Kidney epithelial cell (primary cell): ENCODE measurements around the gene SOAT2. TPM values are rescaled to one million over a fixed set of nuclear protein-coding genes. Genes with fewer than 3 reads are reported as not detected.

Source experiments
- DNase-seq: peaks from one replicate; pipeline ENCODE4 v3.0.0-alpha.2; 2010; ENCODE audit warnings: low read depth
- H3K27me3 ChIP-seq: 2 replicates; pipeline ENCODE4 v1.6.0; 2011; ENCODE audit warnings: low read length; ENCODE audit not compliant: control insufficient read depth, insufficient read depth
- H3K36me3 ChIP-seq: 2 replicates; pipeline ENCODE4 v1.5.1; 2011; ENCODE audit warnings: low read length; ENCODE audit not compliant: control insufficient read depth, insufficient read depth
- H3K4me3 ChIP-seq: 2 replicates; pipeline ENCODE4 v1.5.1; 2011; ENCODE audit warnings: low read depth, mild to moderate bottlenecking, control low read depth, low read length
- total RNA-seq: library from RNA; depleted of rRNA; stranded (reverse); fragments of >200 nt; gene quantifications from 2 replicates; pipeline ENCODE4 v1.2.3, GENCODE V29; 2015
- TF ChIP-seq, protein P1 (sequence below): IDR thresholded peaks from 2 replicates; pipeline ENCODE4 v1.5.1; 2011; ENCODE audit warnings: mild to moderate bottlenecking, moderate library complexity, low read length, control low read depth, inconsistent platforms; ENCODE audit not compliant: insufficient read depth, poor library complexity, severe bottlenecking

Gene SOAT2
- total RNA-seq, 1 donor from 2014 or later = not detected

DNA sequence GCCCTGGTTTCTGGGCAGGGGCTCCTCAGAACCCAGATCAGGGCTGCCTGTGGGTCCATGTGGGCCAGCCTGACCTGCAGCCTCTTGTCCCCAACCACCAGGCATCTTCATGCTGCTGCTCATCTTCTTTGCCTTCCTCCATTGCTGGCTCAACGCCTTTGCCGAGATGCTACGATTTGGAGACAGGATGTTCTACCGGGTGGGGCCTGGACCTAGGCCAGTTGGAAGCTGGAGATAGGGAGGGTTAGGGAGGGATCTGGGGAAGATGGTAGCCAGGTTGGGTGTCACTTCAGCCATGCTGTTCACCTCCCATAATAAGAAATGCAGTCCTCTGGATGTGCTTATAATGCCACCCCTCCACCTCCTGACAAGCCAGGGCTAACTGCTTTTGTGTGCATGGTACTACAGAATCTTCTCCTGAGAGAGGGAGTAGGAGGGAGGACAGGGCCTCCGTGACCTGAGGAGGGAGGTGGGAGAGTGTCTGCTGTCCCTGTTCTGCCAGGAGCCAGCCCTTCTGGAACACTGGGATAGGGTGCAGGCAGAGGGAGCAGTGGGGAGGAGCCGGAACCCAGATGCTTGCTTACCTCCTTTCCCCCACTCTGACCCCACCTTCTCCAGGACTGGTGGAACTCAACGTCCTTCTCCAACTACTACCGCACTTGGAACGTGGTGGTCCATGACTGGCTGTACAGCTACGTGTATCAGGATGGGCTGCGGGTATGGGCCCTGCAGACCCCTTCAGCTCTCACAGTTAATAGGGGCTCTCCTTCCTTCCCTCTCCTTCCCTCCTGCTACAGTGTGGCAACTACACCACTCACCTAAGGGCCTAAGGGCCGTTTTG is 17.6 kb downstream of the SOAT2 start:
- TF ChIP-seq, protein P1, sequence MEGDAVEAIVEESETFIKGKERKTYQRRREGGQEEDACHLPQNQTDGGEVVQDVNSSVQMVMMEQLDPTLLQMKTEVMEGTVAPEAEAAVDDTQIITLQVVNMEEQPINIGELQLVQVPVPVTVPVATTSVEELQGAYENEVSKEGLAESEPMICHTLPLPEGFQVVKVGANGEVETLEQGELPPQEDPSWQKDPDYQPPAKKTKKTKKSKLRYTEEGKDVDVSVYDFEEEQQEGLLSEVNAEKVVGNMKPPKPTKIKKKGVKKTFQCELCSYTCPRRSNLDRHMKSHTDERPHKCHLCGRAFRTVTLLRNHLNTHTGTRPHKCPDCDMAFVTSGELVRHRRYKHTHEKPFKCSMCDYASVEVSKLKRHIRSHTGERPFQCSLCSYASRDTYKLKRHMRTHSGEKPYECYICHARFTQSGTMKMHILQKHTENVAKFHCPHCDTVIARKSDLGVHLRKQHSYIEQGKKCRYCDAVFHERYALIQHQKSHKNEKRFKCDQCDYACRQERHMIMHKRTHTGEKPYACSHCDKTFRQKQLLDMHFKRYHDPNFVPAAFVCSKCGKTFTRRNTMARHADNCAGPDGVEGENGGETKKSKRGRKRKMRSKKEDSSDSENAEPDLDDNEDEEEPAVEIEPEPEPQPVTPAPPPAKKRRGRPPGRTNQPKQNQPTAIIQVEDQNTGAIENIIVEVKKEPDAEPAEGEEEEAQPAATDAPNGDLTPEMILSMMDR = no peak
- no peak for DNase-seq
- no peaks in the 10 kb centered on the region for H3K27me3 ChIP-seq
- H3K36me3 ChIP-seq = no peaks in the 10 kb centered on the region
- no peak overlapping the region for H3K4me3 ChIP-seq

DNA sequence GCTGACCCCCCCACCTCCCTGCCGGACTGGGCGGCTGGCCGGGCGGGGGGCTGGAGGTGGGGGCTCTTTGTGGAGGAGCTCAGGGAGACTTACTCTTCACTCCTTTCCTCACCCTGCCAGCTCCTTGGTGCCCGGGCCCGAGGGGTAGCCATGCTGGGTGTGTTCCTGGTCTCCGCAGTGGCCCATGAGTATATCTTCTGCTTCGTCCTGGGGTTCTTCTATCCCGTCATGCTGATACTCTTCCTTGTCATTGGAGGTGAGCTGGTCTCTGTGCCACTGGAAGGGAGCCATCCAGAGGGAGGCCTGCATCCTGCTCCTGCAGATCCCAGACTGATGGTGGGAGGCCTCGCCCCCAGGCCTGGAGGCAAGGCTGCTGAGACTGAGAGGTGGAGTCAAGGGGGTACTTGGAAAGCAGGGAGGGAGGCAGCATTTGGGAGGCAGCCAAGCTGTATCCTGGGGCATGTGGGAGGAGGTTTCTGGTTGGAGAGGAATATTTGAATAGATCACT is 19.7 kb downstream of the SOAT2 start:
- TF ChIP-seq, protein P1 = no peak
- no peak for DNase-seq
- Histone ChIP-seq H3K4me3 (no peak overlapping the region), H3K27me3 (peaks cover 2% of the 10 kb centered on the region), H3K36me3 (no peaks in the 10 kb centered on the region)

DNA sequence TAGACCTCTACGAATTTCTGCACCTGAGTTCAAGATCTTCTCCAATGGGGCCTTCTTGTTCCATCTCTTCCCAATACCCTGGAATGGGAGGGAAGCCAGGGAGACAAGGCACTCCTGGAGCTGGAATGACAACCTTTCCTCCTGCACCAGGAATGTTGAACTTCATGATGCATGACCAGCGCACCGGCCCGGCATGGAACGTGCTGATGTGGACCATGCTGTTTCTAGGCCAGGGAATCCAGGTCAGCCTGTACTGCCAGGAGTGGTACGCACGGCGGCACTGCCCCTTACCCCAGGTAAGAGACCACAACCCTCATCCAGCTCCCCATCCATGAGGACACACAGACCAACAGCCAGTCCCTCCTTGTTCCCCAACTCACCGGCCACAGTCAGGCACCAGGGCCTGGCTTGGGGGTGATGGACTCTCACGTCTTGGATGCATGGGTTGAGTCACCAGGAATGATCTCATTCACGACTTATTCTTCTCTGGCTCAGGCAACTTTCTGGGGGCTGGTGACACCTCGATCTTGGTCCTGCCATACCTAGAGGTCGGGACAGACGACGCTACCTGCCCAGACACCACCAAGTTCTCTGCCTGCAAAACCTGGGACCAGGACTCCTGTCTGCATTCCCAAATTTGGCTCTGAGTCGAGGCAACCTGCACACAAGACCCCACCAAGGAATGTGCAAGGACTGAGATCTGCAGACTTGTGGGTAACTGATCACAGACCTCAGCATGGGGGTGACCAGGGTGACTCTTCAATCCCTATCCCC is 20.5 kb downstream of the SOAT2 start:
- peaks cover 2% of the 10 kb centered on the region for H3K27me3 ChIP-seq
- no peak overlapping the region for H3K4me3 ChIP-seq
- no peaks in the 10 kb centered on the region for H3K36me3 ChIP-seq
- DNase-seq = no peak
- TF ChIP-seq, protein P1 = no peak

DNA sequence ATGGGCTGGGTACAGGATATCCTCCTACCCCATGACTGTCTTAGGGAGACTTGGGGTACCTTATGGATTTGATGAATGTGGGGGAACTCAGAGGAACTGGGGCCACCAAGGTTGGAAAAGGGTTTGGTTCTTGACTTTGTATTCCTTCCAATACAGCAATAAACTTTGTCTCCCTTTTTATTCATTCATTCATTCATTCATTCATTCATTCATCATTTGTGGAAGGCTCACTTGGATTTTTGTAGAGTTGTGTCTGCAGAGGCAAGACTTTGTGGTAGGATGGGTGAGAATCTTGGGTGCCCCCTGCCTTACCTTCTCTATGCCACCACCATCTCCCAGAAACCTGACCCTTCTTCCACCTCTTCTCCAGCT is 21.1 kb downstream of the SOAT2 start:
- Histone ChIP-seq H3K4me3 (no peak overlapping the region), H3K27me3 (peaks cover 2% of the 10 kb centered on the region), H3K36me3 (no peaks in the 10 kb centered on the region)
- no peak for DNase-seq
- TF ChIP-seq, protein P1 = no peak

DNA sequence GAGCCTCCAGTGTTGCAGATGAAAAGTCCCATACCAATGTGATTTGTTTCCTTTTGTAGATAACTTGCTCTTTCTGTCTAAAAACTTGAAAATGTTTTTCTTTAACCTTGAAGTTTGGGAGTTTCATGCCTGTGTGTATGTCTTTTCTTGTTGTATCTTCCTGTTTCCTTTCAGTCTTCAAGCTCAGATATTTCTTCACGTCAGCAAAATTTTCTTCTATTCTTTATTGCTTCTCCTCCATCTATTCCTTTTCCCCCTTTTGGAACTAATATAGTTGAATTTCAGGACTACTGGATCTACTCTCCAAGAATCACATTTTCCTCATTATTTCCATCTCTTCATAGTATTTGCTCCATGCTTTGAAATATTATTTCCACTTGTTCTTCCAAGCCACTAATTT is 23.9 kb downstream of the SOAT2 start:
- Histone ChIP-seq H3K4me3 (no peak overlapping the region), H3K36me3 (no peaks in the 10 kb centered on the region), H3K27me3 (peaks cover 2% of the 10 kb centered on the region)
- TF ChIP-seq, protein P1 = no peak
- DNase-seq = no peak
